Left lung (tissue), 10 donors: ENCODE data around the gene RAP1A. TPM values are rescaled to one million over a fixed set of nuclear protein-coding genes. Genes with fewer than 3 reads are reported as not detected.
"Not testable (repeated sequence)": the region's sequence is repeated elsewhere in the genome, so short reads cannot be mapped to it uniquely, and the experiment has no call there.

Experiments used
- ATAC-seq: fragments of 200-7000 bp; cut with Tn5 transposase; one replicate; pipeline ENCODE4 v1.9.1; 2020; ENCODE audit warnings: moderate library complexity
- DNase-seq, 4 donors: peaks; one replicate each; pipeline ENCODE4 v3.0.0-alpha.2; 2013 to 2020
- H3K27ac ChIP-seq, 2 donors: fragments of 200-600 bp; sonication (generic) in 1 of 2; one replicate each; pipeline versions ENCODE4 v1.5.0 to v1.8.0; 2020 to 2021
- H3K27me3 ChIP-seq, 2 donors: fragments of 200-600 bp; sonication (generic) in 1 of 2; one replicate each; pipeline versions ENCODE4 v1.5.0 to v1.8.0; 2020 to 2021
- H3K36me3 ChIP-seq, 2 donors: fragments of 200-600 bp; sonication (generic) in 1 of 2; one replicate each; pipeline versions ENCODE4 v1.5.0 to v1.8.0; 2020 to 2021
- H3K4me1 ChIP-seq, 2 donors: fragments of 200-600 bp; one replicate each; pipeline ENCODE4 v1.8.0; 2021
- H3K4me3 ChIP-seq, 2 donors: fragments of 200-600 bp; sonication (generic) in 1 of 2; one replicate each; pipeline versions ENCODE4 v1.5.0 to v1.8.0; 2020 to 2021; ENCODE audit warnings: mild to moderate bottlenecking in 1 of 2
- H3K9me3 ChIP-seq, 2 donors: fragments of 200-600 bp; sonication (generic) in 1 of 2; one replicate each; pipeline versions ENCODE4 v1.5.0 to v1.8.0; 2020 to 2021
- CTCF ChIP-seq, 2 donors: fragments of 200-600 bp; sonication (generic) in 1 of 2; IDR thresholded peaks; one replicate each; pipeline versions ENCODE4 v1.5.0 to v1.8.0; 2021; ENCODE audit warnings: antibody characterized with exemption in 2 of 2
- intact Hi-C, 2 donors: fragments of 100-400 bp; cut with DNase I; formaldehyde crosslinking; loops; one replicate each; pipeline versions ENCODE4 v1.11.2 to v1.14.2; 2022
- polyA plus RNA-seq, 6 donors: library from polyadenylated mRNA; unstranded; fragments of 120-200 nt; gene quantifications; one replicate each; pipeline ENCODE4 v1.2.1, GENCODE V29; 2013; ENCODE audit not compliant: insufficient read length in 6 of 6
- total RNA-seq, 2 donors: library from RNA; stranded (reverse); fragmentation: NEBNext Ultra II Directional; extraction: Animal tissue kit (Norgen Biotek cat#: 25700); gene quantifications; one replicate each; pipeline ENCODE4 v1.2.1, GENCODE V29; 2021
- donor health status: DM: no; HTN: yes; CAD: no.
- donor health status: DM: no; HTN: no; CAD: no.

The RAP1A gene
- total and polyA plus RNA-seq, 8 donors: 68.2 to 121 (median 82.4) TPM

GRCh38 chr1:111605576-111605975 lies 14.0 kb upstream of the RAP1A start:
- peak; percentile 53 for ATAC-seq
- peak in 1 of 4 donors; percentile 58 for DNase-seq
- peak overlapping the region in 1 of 2 donors; percentile 33 for H3K27ac ChIP-seq
- H3K4me1 ChIP-seq: peaks cover 0 to 31% of the 10 kb centered on the region in 2 donors
- TF ChIP-seq CTCF (IDR thresholded peaks at IDR 0.05): no peak
- intact Hi-C loops: no loop called here
- no peaks in the 10 kb centered on the region for H3K9me3 ChIP-seq
- H3K36me3 ChIP-seq: no peaks in the 10 kb centered on the region
- no peaks in the 10 kb centered on the region for H3K27me3 ChIP-seq
- no peak overlapping the region for H3K4me3 ChIP-seq

DNA sequence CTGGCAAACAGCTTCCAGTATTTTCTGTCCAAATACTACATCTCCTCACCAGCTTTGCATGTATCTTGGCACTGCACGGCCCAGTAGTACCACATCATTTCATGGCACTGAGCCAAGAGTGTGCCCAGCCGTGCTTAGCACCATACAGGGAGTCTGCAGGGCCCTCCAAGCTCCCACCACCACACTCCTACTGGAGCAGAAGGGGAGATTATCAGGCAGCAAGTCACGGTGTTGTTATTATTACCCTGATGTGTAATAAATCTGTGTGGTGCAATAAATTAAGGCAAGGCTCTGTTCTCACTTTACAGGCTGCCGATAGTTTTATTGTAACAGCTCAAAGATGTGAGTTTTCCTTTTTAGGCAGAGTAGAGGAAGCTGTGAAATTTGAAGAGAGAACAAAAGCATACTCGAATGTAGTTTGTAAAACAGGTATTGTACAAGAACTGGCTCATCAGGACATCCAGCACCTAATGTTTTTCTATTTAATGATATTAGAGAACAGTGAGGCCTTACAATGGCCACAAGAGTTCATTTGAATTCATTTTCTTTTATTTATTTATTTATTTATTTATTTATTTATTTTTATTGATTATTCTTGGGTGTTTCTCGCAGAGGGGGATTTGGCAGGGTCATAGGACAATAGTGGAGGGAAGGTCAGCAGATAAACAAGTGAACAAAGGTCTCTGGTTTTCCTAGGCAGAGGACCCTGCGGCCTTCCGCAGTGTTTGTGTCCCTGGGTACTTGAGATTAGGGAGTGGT lies 13.0 kb upstream of the RAP1A start:
- ATAC-seq: peak; percentile 14
- H3K27ac ChIP-seq, intact Hi-C loops, DNase-seq, H3K4me3 ChIP-seq, H3K36me3 ChIP-seq, H3K9me3 ChIP-seq, H3K27me3 ChIP-seq: not testable (repeated sequence)
- peaks cover 0 to 30% of the 10 kb centered on the region in 2 donors for H3K4me1 ChIP-seq

DNA sequence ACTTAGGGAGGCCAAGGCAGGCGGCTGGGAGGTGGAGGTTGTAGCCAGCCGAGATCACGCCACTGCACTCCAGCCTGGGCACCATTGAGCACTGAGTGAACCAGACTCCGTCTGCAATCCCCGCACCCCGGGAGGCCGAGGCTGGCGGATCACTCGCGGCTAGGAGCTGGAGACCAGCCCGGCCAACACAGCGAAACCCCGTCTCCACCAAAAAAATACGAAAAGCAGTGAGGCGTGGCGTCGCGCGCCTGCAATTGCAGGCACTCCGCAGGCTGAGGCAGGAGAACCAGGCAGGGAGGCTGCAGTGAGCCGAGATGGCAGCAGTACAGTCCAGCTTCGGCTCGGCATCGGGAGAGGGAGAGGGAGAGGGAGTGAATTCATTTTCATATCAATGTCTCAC lies 11.1 kb upstream of the RAP1A start:
- H3K4me1 ChIP-seq: peaks cover 0 to 15% of the 10 kb centered on the region in 2 donors
- intact Hi-C loops, ATAC-seq, H3K9me3 ChIP-seq, H3K27me3 ChIP-seq, H3K36me3 ChIP-seq, H3K27ac ChIP-seq, H3K4me3 ChIP-seq: not testable (repeated sequence)
- peak in 1 of 4 donors; percentile 54 for DNase-seq

DNA sequence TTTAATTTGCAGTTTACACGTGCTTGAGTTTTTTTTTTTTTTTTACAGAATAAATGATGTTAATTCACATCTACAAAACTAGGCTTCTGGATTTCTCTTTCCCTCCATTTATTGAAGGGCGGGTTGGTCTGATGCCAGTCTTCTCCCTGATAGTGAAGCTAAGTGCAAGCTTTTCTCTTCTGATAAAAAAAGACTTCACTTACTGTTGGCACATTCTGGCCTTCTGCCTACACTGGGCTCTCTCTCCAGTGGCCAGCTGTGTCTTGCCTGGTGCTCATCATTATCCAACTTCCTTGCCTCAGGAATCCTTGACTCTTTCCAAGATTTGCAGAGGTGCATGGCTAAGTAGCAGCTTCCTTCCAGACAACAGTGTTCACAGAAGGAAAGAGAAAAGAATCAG lies 7.6 kb upstream of the RAP1A start:
- no peak for TF ChIP-seq CTCF (IDR thresholded peaks at IDR 0.05)
- intact Hi-C loops: no loop called here
- Histone ChIP-seq H3K4me1 (peaks cover 0 to 21% of the 10 kb centered on the region in 2 donors), H3K27me3 (no peaks in the 10 kb centered on the region), H3K27ac (no peak overlapping the region), H3K36me3 (no peaks in the 10 kb centered on the region), H3K9me3 (no peaks in the 10 kb centered on the region), H3K4me3 (no peak overlapping the region)
- DNase-seq (no peak), ATAC-seq (no peak)

GRCh38 chr1:111615870-111616715 lies 3.5 kb upstream of the RAP1A start:
- intact Hi-C loops: no loop called here
- Histone ChIP-seq H3K27ac (peak overlapping the region in 1 of 2 donors; percentile 83), H3K9me3 (no peaks in the 10 kb centered on the region), H3K4me1 (peaks cover 6 to 46% of the 10 kb centered on the region in 2 donors), H3K36me3 (no peaks in the 10 kb centered on the region), H3K27me3 (no peaks in the 10 kb centered on the region), H3K4me3 (no peak overlapping the region)
- ATAC-seq: no peak
- no peak for DNase-seq
- no peak for TF ChIP-seq CTCF (IDR thresholded peaks at IDR 0.05)

DNA sequence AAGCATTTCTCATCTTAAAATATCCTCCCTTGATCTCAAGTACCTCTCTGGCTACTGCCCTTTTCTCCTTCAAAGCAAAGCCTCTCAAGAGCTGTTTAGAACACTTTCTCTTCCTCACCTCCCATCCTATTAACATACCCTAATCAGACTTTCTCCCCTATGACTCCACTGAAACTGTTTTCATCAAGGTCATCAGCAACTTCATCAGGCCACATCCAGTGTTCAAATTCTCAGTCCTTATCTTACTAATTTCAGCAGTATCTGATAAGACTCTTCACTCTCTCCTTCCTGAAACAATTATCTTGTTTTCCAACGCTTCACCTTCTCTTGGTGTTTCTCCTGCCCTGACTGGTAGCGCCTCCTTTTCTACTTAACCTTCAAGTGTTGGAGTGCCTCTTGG lies 1.5 kb upstream of the RAP1A start:
- DNase-seq (no peak), ATAC-seq (no peak)
- no peak overlapping the region for H3K4me3 ChIP-seq
- no peak overlapping the region for H3K27ac ChIP-seq
- no peaks in the 10 kb centered on the region for H3K36me3 ChIP-seq
- H3K27me3 ChIP-seq: no peaks in the 10 kb centered on the region
- TF ChIP-seq CTCF (IDR thresholded peaks at IDR 0.05): no peak
- peaks cover 17 to 66% of the 10 kb centered on the region in 2 donors for H3K4me1 ChIP-seq
- no peaks in the 10 kb centered on the region for H3K9me3 ChIP-seq
- intact Hi-C loops: no loop called here
